Stimulated activated CD4-positive, alpha-beta T cell treated with anti-CD3 and anti-CD28 coated beads, Interleukin-15, amount 100 ng/mL, for 1 hour (primary cell): ENCODE results near the gene TTC12.

ENCODE experiments used
- DNase-seq, 2 donors: peaks; one replicate each; pipeline ENCODE4 v3.0.0-alpha.2; 2020; ENCODE audit warnings: low read depth in 1 of 2, low spot score in 1 of 2

TTC12 gene

GRCh38 chr11:113322158-113322557, 7.8 kb downstream of the TTC12 start:
- no peak for DNase-seq

GRCh38 chr11:113324250-113324649, 9.9 kb downstream of the TTC12 start:
- no peak for DNase-seq

GRCh38 chr11:113329725-113330124, 15.3 kb downstream of the TTC12 start:
- DNase-seq: no peak

GRCh38 chr11:113331441-113331840, 17.1 kb downstream of the TTC12 start:
- DNase-seq: no peak

- DNase-seq: no peak
These were observed 17.6 kb downstream of the TTC12 start for GRCh38 chr11:113332023-113332422.

- no peak for DNase-seq
These were observed 18.4 kb downstream of the TTC12 start for GRCh38 chr11:113332638-113333329.

GRCh38 chr11:113334183-113334582, 19.8 kb downstream of the TTC12 start:
- no peak for DNase-seq

GRCh38 chr11:113338730-113339129, 24.3 kb downstream of the TTC12 start:
- no peak for DNase-seq

GRCh38 chr11:113339929-113340589, 25.7 kb downstream of the TTC12 start:
- no peak for DNase-seq

- no peak for DNase-seq
These were observed 27.2 kb downstream of the TTC12 start for GRCh38 chr11:113341388-113342165.

- no peak for DNase-seq
These were observed 31.6 kb downstream of the TTC12 start for GRCh38 chr11:113345978-113346377.

GRCh38 chr11:113349528-113349927, 35.1 kb downstream of the TTC12 start:
- no peak for DNase-seq

- no peak for DNase-seq
These were observed 36.1 kb downstream of the TTC12 start for GRCh38 chr11:113350336-113351067.

- DNase-seq: no peak
These were observed 36.7 kb downstream of the TTC12 start for GRCh38 chr11:113351068-113351450.

- DNase-seq: no peak
These were observed 37.1 kb downstream of the TTC12 start for GRCh38 chr11:113351480-113351879.

GRCh38 chr11:113356203-113356602, 41.8 kb downstream of the TTC12 start:
- DNase-seq: no peak

- no peak for DNase-seq
These were observed 49.0 kb downstream of the TTC12 start for GRCh38 chr11:113363406-113363805.

- no peak for DNase-seq
These were observed 49.7 kb downstream of the TTC12 start for GRCh38 chr11:113363996-113364641.

GRCh38 chr11:113365895-113366294, 51.5 kb downstream of the TTC12 start:
- no peak for DNase-seq

- no peak for DNase-seq
These were observed 55.0 kb downstream of the TTC12 start for GRCh38 chr11:113369411-113369810.

- DNase-seq: no peak
These were observed 56.3 kb downstream of the TTC12 start for GRCh38 chr11:113370634-113371033.
